ENCODE measurements around the gene RMP24.

DNA sequence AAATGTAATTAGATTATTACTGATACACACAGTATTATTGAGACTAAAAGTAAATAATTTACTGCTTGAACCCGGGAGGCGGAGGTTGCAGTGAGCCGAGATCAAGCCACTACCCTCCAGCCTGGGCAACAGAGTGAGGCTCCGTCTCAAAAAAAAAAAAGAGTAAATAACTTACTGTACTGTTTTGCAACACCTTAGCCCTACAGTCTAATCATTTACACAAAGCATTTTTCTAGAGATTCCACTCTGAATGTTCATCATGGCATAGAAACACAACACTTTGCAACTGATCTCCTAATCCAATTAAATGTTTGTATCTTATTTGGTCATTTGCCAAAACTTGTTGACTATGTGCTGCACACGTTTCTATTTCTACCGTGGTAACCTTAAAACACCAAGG lies 23.4 kb upstream of the RMP24 start:
- TF ChIP-seq, protein P1, sequence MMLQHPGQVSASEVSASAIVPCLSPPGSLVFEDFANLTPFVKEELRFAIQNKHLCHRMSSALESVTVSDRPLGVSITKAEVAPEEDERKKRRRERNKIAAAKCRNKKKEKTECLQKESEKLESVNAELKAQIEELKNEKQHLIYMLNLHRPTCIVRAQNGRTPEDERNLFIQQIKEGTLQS (CRISPR knock-in tag; conservative IDR thresholded peaks at IDR 0.05): no peak
- TF ChIP-seq, protein P2, sequence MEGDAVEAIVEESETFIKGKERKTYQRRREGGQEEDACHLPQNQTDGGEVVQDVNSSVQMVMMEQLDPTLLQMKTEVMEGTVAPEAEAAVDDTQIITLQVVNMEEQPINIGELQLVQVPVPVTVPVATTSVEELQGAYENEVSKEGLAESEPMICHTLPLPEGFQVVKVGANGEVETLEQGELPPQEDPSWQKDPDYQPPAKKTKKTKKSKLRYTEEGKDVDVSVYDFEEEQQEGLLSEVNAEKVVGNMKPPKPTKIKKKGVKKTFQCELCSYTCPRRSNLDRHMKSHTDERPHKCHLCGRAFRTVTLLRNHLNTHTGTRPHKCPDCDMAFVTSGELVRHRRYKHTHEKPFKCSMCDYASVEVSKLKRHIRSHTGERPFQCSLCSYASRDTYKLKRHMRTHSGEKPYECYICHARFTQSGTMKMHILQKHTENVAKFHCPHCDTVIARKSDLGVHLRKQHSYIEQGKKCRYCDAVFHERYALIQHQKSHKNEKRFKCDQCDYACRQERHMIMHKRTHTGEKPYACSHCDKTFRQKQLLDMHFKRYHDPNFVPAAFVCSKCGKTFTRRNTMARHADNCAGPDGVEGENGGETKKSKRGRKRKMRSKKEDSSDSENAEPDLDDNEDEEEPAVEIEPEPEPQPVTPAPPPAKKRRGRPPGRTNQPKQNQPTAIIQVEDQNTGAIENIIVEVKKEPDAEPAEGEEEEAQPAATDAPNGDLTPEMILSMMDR (IDR thresholded peaks at IDR 0.05): no peak
- TF ChIP-seq, protein P3, sequence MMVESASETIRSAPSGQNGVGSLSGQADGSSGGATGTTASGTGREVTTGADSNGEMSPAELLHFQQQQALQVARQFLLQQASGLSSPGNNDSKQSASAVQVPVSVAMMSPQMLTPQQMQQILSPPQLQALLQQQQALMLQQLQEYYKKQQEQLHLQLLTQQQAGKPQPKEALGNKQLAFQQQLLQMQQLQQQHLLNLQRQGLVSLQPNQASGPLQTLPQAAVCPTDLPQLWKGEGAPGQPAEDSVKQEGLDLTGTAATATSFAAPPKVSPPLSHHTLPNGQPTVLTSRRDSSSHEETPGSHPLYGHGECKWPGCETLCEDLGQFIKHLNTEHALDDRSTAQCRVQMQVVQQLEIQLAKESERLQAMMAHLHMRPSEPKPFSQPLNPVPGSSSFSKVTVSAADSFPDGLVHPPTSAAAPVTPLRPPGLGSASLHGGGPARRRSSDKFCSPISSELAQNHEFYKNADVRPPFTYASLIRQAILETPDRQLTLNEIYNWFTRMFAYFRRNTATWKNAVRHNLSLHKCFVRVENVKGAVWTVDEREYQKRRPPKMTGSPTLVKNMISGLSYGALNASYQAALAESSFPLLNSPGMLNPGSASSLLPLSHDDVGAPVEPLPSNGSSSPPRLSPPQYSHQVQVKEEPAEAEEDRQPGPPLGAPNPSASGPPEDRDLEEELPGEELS (CRISPR knock-in tag; IDR thresholded peaks at IDR 0.05): no peak
- TF ChIP-seq CREB1 (CRISPR knock-in tag; IDR thresholded peaks at IDR 0.05): no peak
- TF ChIP-seq, protein P4, sequence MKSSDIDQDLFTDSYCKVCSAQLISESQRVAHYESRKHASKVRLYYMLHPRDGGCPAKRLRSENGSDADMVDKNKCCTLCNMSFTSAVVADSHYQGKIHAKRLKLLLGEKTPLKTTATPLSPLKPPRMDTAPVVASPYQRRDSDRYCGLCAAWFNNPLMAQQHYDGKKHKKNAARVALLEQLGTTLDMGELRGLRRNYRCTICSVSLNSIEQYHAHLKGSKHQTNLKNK (CRISPR knock-in tag; IDR thresholded peaks at IDR 0.05): no peak

Data from WTC11 (cell line).